ENCODE measurements around the gene ZNF408. TPM values are rescaled to one million over a fixed set of nuclear protein-coding genes. Genes with fewer than 3 reads are reported as not detected.

ZNF408 gene
- total RNA-seq, 4 donors from 2014 or later, result 0.88 to 10.5 (median 8.0) TPM

DNA sequence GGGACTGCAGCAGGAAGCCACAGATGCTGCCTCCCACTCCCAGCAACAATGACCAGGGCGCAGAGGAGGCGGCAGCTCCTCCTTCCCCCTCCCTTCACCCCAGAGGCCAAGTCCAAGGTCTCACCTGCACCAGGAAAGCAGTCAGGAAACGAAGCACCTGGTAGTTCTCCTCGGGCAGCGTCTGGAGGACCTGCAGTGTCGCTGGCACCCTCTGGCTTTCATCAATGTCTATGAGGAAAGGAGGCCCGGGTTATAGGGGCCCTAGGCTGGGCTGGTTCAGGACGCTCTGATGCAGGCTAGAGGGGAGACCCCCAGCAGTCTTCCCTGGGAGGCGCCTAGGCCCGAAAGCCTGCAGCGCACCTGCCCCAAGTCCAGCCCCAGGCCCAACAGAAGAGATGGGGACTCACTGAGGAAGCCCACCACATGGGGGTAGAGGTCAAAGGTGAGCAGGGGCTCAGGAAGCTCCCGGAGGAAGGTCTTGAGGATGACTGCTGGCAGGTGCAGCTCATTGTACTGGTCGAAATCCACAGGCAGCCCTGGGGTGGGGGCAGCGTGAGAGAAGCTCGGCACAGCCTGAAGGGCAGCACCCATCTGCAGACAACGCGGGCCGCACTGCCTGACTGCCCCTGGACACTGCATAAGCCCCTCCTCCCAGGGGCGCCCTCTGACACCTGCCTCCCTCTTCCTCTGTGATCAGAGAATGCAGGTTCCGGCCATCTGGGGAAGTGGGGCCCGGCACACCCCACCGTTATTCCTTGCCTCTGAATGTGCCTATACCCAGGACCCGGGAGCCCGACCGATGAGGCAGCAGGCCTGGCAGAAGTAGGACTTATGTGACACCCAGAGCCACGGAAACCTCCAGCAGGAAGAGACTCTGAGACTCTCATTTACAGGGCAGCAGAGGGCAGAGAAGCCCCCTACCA, 21.3 kb upstream of the ZNF408 start:
- H3K4me1 ChIP-seq, result peaks cover 2 to 12% of the 10 kb centered on the region in 2 donors
- H3K27ac ChIP-seq, result no peak overlapping the region
- TF ChIP-seq, protein P1, sequence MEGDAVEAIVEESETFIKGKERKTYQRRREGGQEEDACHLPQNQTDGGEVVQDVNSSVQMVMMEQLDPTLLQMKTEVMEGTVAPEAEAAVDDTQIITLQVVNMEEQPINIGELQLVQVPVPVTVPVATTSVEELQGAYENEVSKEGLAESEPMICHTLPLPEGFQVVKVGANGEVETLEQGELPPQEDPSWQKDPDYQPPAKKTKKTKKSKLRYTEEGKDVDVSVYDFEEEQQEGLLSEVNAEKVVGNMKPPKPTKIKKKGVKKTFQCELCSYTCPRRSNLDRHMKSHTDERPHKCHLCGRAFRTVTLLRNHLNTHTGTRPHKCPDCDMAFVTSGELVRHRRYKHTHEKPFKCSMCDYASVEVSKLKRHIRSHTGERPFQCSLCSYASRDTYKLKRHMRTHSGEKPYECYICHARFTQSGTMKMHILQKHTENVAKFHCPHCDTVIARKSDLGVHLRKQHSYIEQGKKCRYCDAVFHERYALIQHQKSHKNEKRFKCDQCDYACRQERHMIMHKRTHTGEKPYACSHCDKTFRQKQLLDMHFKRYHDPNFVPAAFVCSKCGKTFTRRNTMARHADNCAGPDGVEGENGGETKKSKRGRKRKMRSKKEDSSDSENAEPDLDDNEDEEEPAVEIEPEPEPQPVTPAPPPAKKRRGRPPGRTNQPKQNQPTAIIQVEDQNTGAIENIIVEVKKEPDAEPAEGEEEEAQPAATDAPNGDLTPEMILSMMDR (IDR thresholded peaks at IDR 0.05), result no peak
- TF ChIP-seq POLR2A (IDR thresholded peaks at IDR 0.05), result no peak
- H3K9me3 ChIP-seq, result no peaks in the 10 kb centered on the region
- H3K27me3 ChIP-seq, result no peaks in the 10 kb centered on the region
- no peaks in the 10 kb centered on the region for H3K36me3 ChIP-seq
- H3K4me3 ChIP-seq, result no peak overlapping the region
- intact Hi-C loops (cut with DNase I; ENCODE audit: low total_unique reads), result no loop called here
- DNase-seq, result no peak

DNA sequence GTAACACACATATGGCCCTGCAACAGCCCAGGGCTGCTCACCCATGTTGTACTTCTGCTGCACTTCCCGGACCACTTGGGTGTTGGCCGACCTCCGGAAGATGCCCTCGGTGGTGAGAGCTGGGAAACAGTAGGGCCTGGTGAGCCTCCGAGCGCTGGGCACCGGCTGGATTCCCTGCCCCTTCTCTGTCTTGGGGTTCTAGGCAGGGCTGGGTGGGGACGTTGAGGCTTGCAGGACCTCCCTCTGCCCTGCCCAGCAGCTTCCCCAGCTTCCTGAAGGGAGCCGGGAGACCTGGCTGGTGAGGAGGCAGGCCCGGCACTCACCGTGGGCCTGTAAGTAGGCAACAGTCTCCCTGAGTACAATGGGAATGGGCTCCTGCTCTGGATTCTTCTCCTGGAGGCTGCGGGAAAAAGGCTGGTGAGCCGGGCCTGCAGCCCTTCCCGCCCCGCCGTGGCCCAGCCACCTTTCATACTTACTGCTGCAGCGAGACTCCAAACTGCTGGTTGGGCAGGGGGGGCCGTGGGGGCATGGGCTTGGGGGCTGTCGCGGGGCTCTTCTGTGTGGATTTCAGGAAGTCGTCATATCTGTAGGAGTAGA, 20.6 kb upstream of the ZNF408 start:
- Histone ChIP-seq H3K4me1 (peaks cover 0 to 9% of the 10 kb centered on the region in 2 donors), H3K4me3 (no peak overlapping the region), H3K36me3 (no peaks in the 10 kb centered on the region), H3K27ac (no peak overlapping the region), H3K27me3 (no peaks in the 10 kb centered on the region), H3K9me3 (no peaks in the 10 kb centered on the region)
- intact Hi-C loops (cut with DNase I; ENCODE audit: low total_unique reads), result no loop called here
- TF ChIP-seq, protein P1 (IDR thresholded peaks at IDR 0.05), result no peak
- no peak for TF ChIP-seq POLR2A (IDR thresholded peaks at IDR 0.05)
- DNase-seq, result no peak

DNA sequence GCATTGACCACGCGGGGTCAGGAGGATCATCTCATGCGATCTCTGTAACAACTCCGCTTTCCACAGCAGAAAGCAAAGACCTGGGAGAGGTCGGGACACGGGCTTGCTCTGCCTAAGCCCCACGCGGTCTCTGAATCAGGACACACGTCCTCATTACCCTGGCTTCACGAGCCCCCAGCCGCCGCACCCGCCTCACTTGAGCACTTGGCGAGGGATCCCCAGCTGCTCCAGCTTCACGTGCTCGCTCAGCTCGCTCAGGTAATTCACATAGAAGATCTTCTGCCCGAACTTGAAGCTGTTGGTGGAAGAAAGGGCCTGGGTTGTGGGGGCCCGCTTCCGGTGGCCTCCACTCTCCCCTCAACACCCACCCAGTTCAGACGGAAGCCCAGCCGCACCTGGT, 20.0 kb upstream of the ZNF408 start:
- no peak for DNase-seq
- intact Hi-C loops (cut with DNase I; ENCODE audit: low total_unique reads), result no loop called here

DNA sequence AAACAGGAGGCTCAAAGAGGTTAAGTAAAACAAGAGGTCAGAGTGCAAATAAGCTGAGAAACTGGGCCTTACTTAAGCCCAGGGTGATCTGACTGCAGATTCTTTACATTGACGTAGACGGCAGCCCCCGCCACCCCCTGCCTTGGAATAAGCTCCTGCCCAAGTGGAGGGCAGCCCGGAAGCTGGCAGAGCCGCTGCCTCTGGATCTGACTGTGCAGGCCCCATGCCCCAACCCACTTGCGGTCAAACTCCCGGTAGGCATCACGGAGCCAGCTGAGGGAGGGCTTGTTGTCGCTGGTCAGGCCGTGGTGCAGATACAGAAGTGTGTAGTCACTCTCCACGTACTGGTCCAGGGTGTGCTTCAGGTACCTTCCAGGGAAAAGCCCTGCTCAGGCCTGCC, 19.0 kb upstream of the ZNF408 start:
- Histone ChIP-seq H3K27me3 (no peaks in the 10 kb centered on the region), H3K4me1 (peaks cover 0 to 3% of the 10 kb centered on the region in 2 donors), H3K4me3 (no peak overlapping the region), H3K27ac (no peak overlapping the region), H3K36me3 (no peaks in the 10 kb centered on the region), H3K9me3 (no peaks in the 10 kb centered on the region)
- TF ChIP-seq POLR2A (IDR thresholded peaks at IDR 0.05), result no peak
- TF ChIP-seq, protein P1 (IDR thresholded peaks at IDR 0.05), result no peak
- no peak for DNase-seq
- intact Hi-C loops (cut with DNase I; ENCODE audit: low total_unique reads), result no loop called here

More for the DNA sequence above, 20.0 kb upstream of the ZNF408 start:
- no peaks in the 10 kb centered on the region for H3K36me3 ChIP-seq
- H3K4me1 ChIP-seq, result peaks cover 0 to 5% of the 10 kb centered on the region in 2 donors
- no peaks in the 10 kb centered on the region for H3K27me3 ChIP-seq
- no peak overlapping the region for H3K4me3 ChIP-seq
- no peak overlapping the region for H3K27ac ChIP-seq
- TF ChIP-seq, protein P1 (IDR thresholded peaks at IDR 0.05), result no peak
- no peak for TF ChIP-seq POLR2A (IDR thresholded peaks at IDR 0.05)
- H3K9me3 ChIP-seq, result no peaks in the 10 kb centered on the region
